IMR-90 (cell line): Measurements from ENCODE around the gene JAKMIP1. TPM values are rescaled to one million over a fixed set of nuclear protein-coding genes. Genes with fewer than 3 reads are reported as not detected.

Experiments used
- ATAC-seq: fragments of 200-7000 bp; cut with Tn5 transposase; 2 replicates; pipeline ENCODE4 v1.9.1; 2020; ENCODE audit warnings: low read depth, mild to moderate bottlenecking, moderate library complexity
- BruUV-seq: library from RNA; stranded (reverse); fragments of 400-500 nt; replicated peaks from 2 replicates; lab custom pipeline; 2021; lab: Mats Ljungman, UMichigan
- CTCF ChIA-PET: fragments of 300-600 bp; formaldehyde crosslinking; extraction: SDS; loops from one replicate; lab custom pipeline; 2021; ENCODE audit warnings: antibody characterized with exemption; lab: Yijun Ruan, JAX
- POLR2A ChIA-PET: fragments of 300-600 bp; sonication (Branson Sonifier 250); formaldehyde crosslinking; loops from one replicate; lab custom pipeline; 2022; ENCODE audit warnings: antibody characterized with exemption; ENCODE audit not compliant: unreplicated experiment; lab: Charles Lee
- DNase-seq: peaks from one replicate; pipeline ENCODE4 v3.0.0; 2013
- H2AFZ ChIP-seq: replicated peaks from 2 replicates; pipeline ENCODE3; 2013; ENCODE audit warnings: low read length, mild to moderate bottlenecking; ENCODE audit not compliant: poor library complexity
- H2AK5ac ChIP-seq: 2 replicates; pipeline ENCODE4 v1.6.1; 2013; ENCODE audit warnings: low read depth, low read length, inconsistent platforms
- H2AK9ac ChIP-seq: replicated peaks from 2 replicates; pipeline ENCODE3; 2013; ENCODE audit warnings: mild to moderate bottlenecking, low read depth, low read length, moderate library complexity; ENCODE audit not compliant: poor library complexity
- H2BK120ac ChIP-seq: 2 replicates; pipeline ENCODE4 v1.6.1; 2013; ENCODE audit warnings: low read depth, low read length, inconsistent platforms
- H2BK15ac ChIP-seq: 3 replicates; pipeline ENCODE4 v1.6.1; 2013; ENCODE audit warnings: low read depth, low read length, inconsistent platforms
- H2BK20ac ChIP-seq: 2 replicates; pipeline ENCODE4 v1.6.1; 2013; ENCODE audit warnings: low read depth, mild to moderate bottlenecking, inconsistent platforms, low read length, moderate library complexity
- H2BK5ac ChIP-seq: 2 replicates; pipeline ENCODE4 v1.6.1; 2013; ENCODE audit warnings: mild to moderate bottlenecking, low read depth, low read length, inconsistent platforms; ENCODE audit not compliant: poor library complexity, severe bottlenecking
- H3K14ac ChIP-seq: replicated peaks from 2 replicates; pipeline ENCODE4 v1.6.1; 2013; ENCODE audit warnings: low read depth, low read length, inconsistent platforms
- H3K18ac ChIP-seq: 2 replicates; pipeline ENCODE4 v1.6.1; 2013; ENCODE audit warnings: low read depth, low read length, control low read depth
- H3K23ac ChIP-seq: 2 replicates; pipeline ENCODE4 v1.6.1; 2013; ENCODE audit warnings: low read depth, low read length, inconsistent platforms
- H3K27ac ChIP-seq: 2 replicates; pipeline ENCODE4 v1.5.1; 2013; ENCODE audit warnings: mild to moderate bottlenecking, control low read depth, low read length; ENCODE audit not compliant: insufficient read depth
- H3K27me3 ChIP-seq: 2 replicates; pipeline ENCODE4 v1.6.1; 2013; ENCODE audit warnings: low read length; ENCODE audit not compliant: control insufficient read depth, insufficient read depth
- H3K36me3 ChIP-seq: 2 replicates; pipeline ENCODE4 v1.6.1; 2013; ENCODE audit warnings: low read length, mixed read lengths; ENCODE audit not compliant: control insufficient read depth, insufficient read depth
- H3K4ac ChIP-seq: 2 replicates; pipeline ENCODE4 v1.6.1; 2013; ENCODE audit warnings: low read depth, low read length, inconsistent platforms
- H3K4me1 ChIP-seq: 2 replicates; pipeline ENCODE4 v1.6.1; 2013; ENCODE audit warnings: low read length, mixed read lengths; ENCODE audit not compliant: control insufficient read depth, insufficient read depth
- H3K4me2 ChIP-seq: 2 replicates; pipeline ENCODE4 v1.6.1; 2013; ENCODE audit warnings: low read depth, mild to moderate bottlenecking, control low read depth, low read length, moderate library complexity
- H3K4me3 ChIP-seq: 2 replicates; pipeline ENCODE4 v1.5.1; 2013; ENCODE audit warnings: low read depth, mild to moderate bottlenecking, control low read depth, low read length, moderate library complexity; ENCODE audit not compliant: insufficient read depth
- H3K56ac ChIP-seq: 2 replicates; pipeline ENCODE4 v1.6.1; 2013; ENCODE audit warnings: low read length, inconsistent platforms; ENCODE audit not compliant: insufficient read depth; ENCODE audit errors: extremely low read depth
- H3K79me1 ChIP-seq, 2 experiments: 2 replicates each; pipeline ENCODE4 v1.6.1; 2013; ENCODE audit warnings: low read length in 2 of 2, inconsistent platforms in 1 of 2, low read depth in 1 of 2
- H3K9ac ChIP-seq: 2 replicates; pipeline ENCODE4 v1.6.1; 2013; ENCODE audit warnings: low read depth, low read length, control low read depth
- H3K9me1 ChIP-seq: 2 replicates; pipeline ENCODE4 v1.6.1; 2013; ENCODE audit warnings: low read length, inconsistent platforms; ENCODE audit not compliant: insufficient read depth
- H3K9me3 ChIP-seq: 2 replicates; pipeline ENCODE4 v1.6.1; 2013; ENCODE audit warnings: low read length; ENCODE audit not compliant: control insufficient read depth, insufficient read depth
- H4K20me1 ChIP-seq: 2 replicates; pipeline ENCODE4 v1.6.1; 2013; ENCODE audit warnings: low read length, inconsistent platforms; ENCODE audit not compliant: insufficient read depth
- H4K5ac ChIP-seq: 2 replicates; pipeline ENCODE4 v1.6.1; 2013; ENCODE audit warnings: mild to moderate bottlenecking, low read depth, low read length, control low read depth
- H4K8ac ChIP-seq, 2 experiments: 2 replicates each; pipeline ENCODE4 v1.6.1; 2013; ENCODE audit warnings: low read depth in 2 of 2, low read length in 2 of 2, control low read depth in 1 of 2, inconsistent platforms in 1 of 2
- H4K91ac ChIP-seq: 2 replicates; pipeline ENCODE4 v1.6.1; 2013; ENCODE audit warnings: low read depth, low read length, inconsistent platforms; ENCODE audit not compliant: insufficient read depth
- BHLHE40 ChIP-seq: fragments of 150-350 bp; IDR thresholded peaks from 2 replicates; pipeline ENCODE4 v1.6.1; 2016; ENCODE audit warnings: mild to moderate bottlenecking, low read depth, low read length
- CEBPB ChIP-seq: IDR thresholded peaks from 2 replicates; pipeline ENCODE4 v1.6.1; 2012; ENCODE audit warnings: low read depth, low read length, improper control_type of control experiment
- CHD1 ChIP-seq: IDR thresholded peaks from 2 replicates; pipeline ENCODE4 v1.6.1; 2012; ENCODE audit warnings: low read depth, low read length, improper control_type of control experiment
- CTCF ChIP-seq: conservative IDR thresholded peaks from 2 replicates; pipeline ENCODE4 v1.5.1; 2012; ENCODE audit warnings: mild to moderate bottlenecking, low read depth, low read length, improper control_type of control experiment
- ELK1 ChIP-seq: fragments of 150-350 bp; IDR thresholded peaks from 2 replicates; pipeline ENCODE4 v1.6.1; 2016; ENCODE audit warnings: low read depth, mild to moderate bottlenecking, low read length, moderate library complexity, borderline replicate concordance
- FOS ChIP-seq: fragments of 150-350 bp; IDR thresholded peaks from 2 replicates; pipeline ENCODE4 v1.6.1; 2016; ENCODE audit warnings: low read depth, low read length
- MAFK ChIP-seq: IDR thresholded peaks from 2 replicates; pipeline ENCODE4 v1.6.1; 2012; ENCODE audit warnings: low read depth, low read length, improper control_type of control experiment
- MAZ ChIP-seq: IDR thresholded peaks from 2 replicates; pipeline ENCODE4 v1.6.1; 2012; ENCODE audit warnings: low read depth, mild to moderate bottlenecking, low read length, improper control_type of control experiment, moderate library complexity, borderline replicate concordance
- MXI1 ChIP-seq: IDR thresholded peaks from 2 replicates; pipeline ENCODE4 v1.6.1; 2012; ENCODE audit warnings: low read depth, mild to moderate bottlenecking, low read length, moderate library complexity, borderline replicate concordance
- NFE2L2 ChIP-seq: fragments of 150-350 bp; IDR thresholded peaks from 2 replicates; pipeline ENCODE4 v1.6.1; 2016; ENCODE audit warnings: low read depth, mild to moderate bottlenecking, low read length
- POLR2A ChIP-seq: IDR thresholded peaks from 2 replicates; pipeline ENCODE4 v1.6.1; 2012; ENCODE audit warnings: mild to moderate bottlenecking, low read depth, low read length
- RAD21 ChIP-seq: IDR thresholded peaks from 2 replicates; pipeline ENCODE4 v1.6.1; 2012; ENCODE audit warnings: low read length, improper control_type of control experiment
- RCOR1 ChIP-seq: IDR thresholded peaks from 2 replicates; pipeline ENCODE4 v1.6.1; 2012; ENCODE audit warnings: mild to moderate bottlenecking, low read length, improper control_type of control experiment; ENCODE audit not compliant: insufficient replicate concordance
- RFX5 ChIP-seq: IDR thresholded peaks from 2 replicates; pipeline ENCODE4 v1.8.0; 2012; ENCODE audit warnings: low read depth, mild to moderate bottlenecking, low read length, moderate library complexity
- SMC3 ChIP-seq: fragments of 150-350 bp; IDR thresholded peaks from 2 replicates; pipeline ENCODE4 v1.6.1; 2016; ENCODE audit warnings: low read depth, mild to moderate bottlenecking, antibody characterized with exemption, low read length, moderate library complexity
- USF2 ChIP-seq: fragments of 150-350 bp; IDR thresholded peaks from 2 replicates; pipeline ENCODE4 v1.6.1; 2017; ENCODE audit warnings: mild to moderate bottlenecking, antibody characterized with exemption, low read length, low read depth
- whole genome bisulfite sequencing, 2 experiments: methylation state at CpG; one replicate each; pipeline versions ENCODE4 v1.1.5 to v1.1.7; 2013; ENCODE audit warnings: missing lambda C conversion rate in 2 of 2; ENCODE audit not compliant: insufficient read length in 1 of 2; ENCODE audit errors: extremely low coverage in 2 of 2; 5-methylcytosine and 5-hydroxymethylcytosine counted together
- dilution Hi-C: fragments of 300-500 bp; cut with HindIII; formaldehyde crosslinking; loops from one replicate; pipeline ENCODE4 v1.14.3; 2018; ENCODE audit warnings: low sequenced_read_pairs; ENCODE audit not compliant: unreplicated experiment
- in situ Hi-C: fragments of 300-500 bp; cut with MboI; formaldehyde crosslinking; loops from 3 replicates; pipeline ENCODE4 v1.14.3; 2019; ENCODE audit warnings: low sequenced_read_pairs, inconsistent platforms, mixed read lengths
- intact Hi-C: fragments of 100-400 bp; cut with micrococcal nuclease; formaldehyde crosslinking; loops from 2 replicates; pipeline ENCODE4 v1.10.0; 2022
- polyA plus RNA-seq, 3 experiments: library from polyadenylated mRNA; depleted of rRNA; stranded (reverse); fragments of >200 nt; gene quantifications; 2 replicates each; pipeline ENCODE4 v1.2.3, GENCODE V29; 2012; ENCODE audit warnings: low replicate concordance in 1 of 3
- total RNA-seq: library from RNA; depleted of rRNA; stranded (reverse); fragments of >200 nt; gene quantifications from 2 replicates; pipeline ENCODE4 v1.2.3, GENCODE V29; 2012

JAKMIP1 gene
- total and polyA plus RNA-seq, 2 of the 4 experiments (the other 2 are of a cell fraction) = not detected

- 61% methylated on average over 4 of the region's 6 CpGs; no CpG with 5 or more reads in 1 of the 2 experiments for WGBS, 2 experiments
- POLR2A ChIA-PET = no interaction called here
Observed at GRCh38 chr4:5999356-5999755, 201.0 kb downstream of the JAKMIP1 start.

More at GRCh38 chr4:5999356-5999755, 201.0 kb downstream of the JAKMIP1 start:
- Histone ChIP-seq H3K27ac (no peak overlapping the region), H3K4ac (no peak overlapping the region), H3K14ac (no peak overlapping the region), H3K18ac (no peak overlapping the region), H3K9me1 (no peaks in the 10 kb centered on the region), H3K4me2 (no peak overlapping the region), H2AFZ (no peak overlapping the region), H2AK9ac (no peak overlapping the region), H2BK20ac (no peak overlapping the region), H3K23ac (no peak overlapping the region), H2BK15ac (no peak overlapping the region), H3K27me3 (no peaks in the 10 kb centered on the region; the same call in 1 of the 2 replicates), H2BK120ac (no peak overlapping the region), H3K4me3 (no peak overlapping the region), H2BK5ac (no peak overlapping the region), H4K91ac (no peak overlapping the region), H3K79me1 (no peaks in the 10 kb centered on the region), H3K36me3 (no peaks in the 10 kb centered on the region), H3K9me3 (no peaks in the 10 kb centered on the region), H4K8ac (no peak overlapping the region), H4K5ac (no peak overlapping the region), H4K20me1 (no peaks in the 10 kb centered on the region), H2AK5ac (no peak overlapping the region), H3K56ac (no peak overlapping the region), H3K4me1 (no peaks in the 10 kb centered on the region), H3K9ac (no peak overlapping the region)
- BruUV-seq = no TSS peak
- TF ChIP-seq SMC3 = no peak
- no peak for TF ChIP-seq FOS
- TF ChIP-seq MAFK = no peak
- no peak for TF ChIP-seq BHLHE40
- TF ChIP-seq POLR2A = no peak
- no peak for TF ChIP-seq RCOR1
- TF ChIP-seq RAD21 = no peak
- no peak for TF ChIP-seq ELK1
- TF ChIP-seq CHD1 = no peak
- TF ChIP-seq USF2 = no peak
- no peak for TF ChIP-seq CEBPB
- no peak for TF ChIP-seq RFX5
- TF ChIP-seq CTCF = no peak
- TF ChIP-seq MAZ = no peak
- TF ChIP-seq MXI1 = no peak
- TF ChIP-seq NFE2L2 = no peak
- in situ Hi-C loops (loop anchor here (10.0 kb wide), 1 partner anchor 325 kb away; no protein-coding TSS in a partner anchor), dilution Hi-C loops (no loop called here), intact Hi-C loops (no loop called here)
- CTCF ChIA-PET = no interaction called here
- DNase-seq = no peak
- no peak for ATAC-seq
